ENCODE measurements around the gene MCTP1. TPM values are rescaled to one million over a fixed set of nuclear protein-coding genes. Genes with fewer than 3 reads are reported as not detected.

Gene MCTP1
- total and polyA plus RNA-seq, 10 of the 15 experiments (the other 5 are each of a cell fraction or from before 2014, with no cell fraction given), result 12.6 to 45.9 (median 18.8) TPM

- TF ChIP-seq CUX1 (IDR thresholded peaks at IDR 0.05; ENCODE audit: insufficient replicate concordance, low read depth, low read length), result no peak
- no peak for TF ChIP-seq MTA3 (IDR thresholded peaks at IDR 0.05; ENCODE audit: borderline replicate concordance, low read length)
- no peak for TF ChIP-seq POLR2AphosphoS2 (IDR thresholded peaks at IDR 0.05; ENCODE audit: low read depth, low read length)
- no peak for TF ChIP-seq CTCF (IDR thresholded peaks at IDR 0.05 in 2 of 3, conservative IDR thresholded peaks at IDR 0.05 in 1 of 3; ENCODE audit: control insufficient read depth in 2 of 3, extremely low read depth in 1 of 3, insufficient read depth in 1 of 3, low read depth in 3 of 3, low read length in 3 of 3)
- no peak for TF ChIP-seq RB1 (IDR thresholded peaks at IDR 0.05; ENCODE audit: borderline replicate concordance)
- TF ChIP-seq ZBTB33 (IDR thresholded peaks at IDR 0.05), result no peak
- no peak for TF ChIP-seq ZZZ3 (IDR thresholded peaks at IDR 0.05; ENCODE audit: control insufficient read depth, insufficient read length, low read depth)
- no peak for TF ChIP-seq SREBF2 (IDR thresholded peaks at IDR 0.05; ENCODE audit: low read length)
- no peak for TF ChIP-seq NFIC (IDR thresholded peaks at IDR 0.05; ENCODE audit: low read depth, low read length)
- TF ChIP-seq HSF1 (IDR thresholded peaks at IDR 0.05; ENCODE audit: low read depth, low read length), result no peak
- no peak for TF ChIP-seq WRNIP1 (IDR thresholded peaks at IDR 0.05; ENCODE audit: borderline replicate concordance, low read depth, low read length)
- no peak for TF ChIP-seq ZNF24 (IDR thresholded peaks at IDR 0.05)
- TF ChIP-seq TCF7 (IDR thresholded peaks at IDR 0.05; ENCODE audit: borderline replicate concordance), result no peak
- TF ChIP-seq E2F4 (IDR thresholded peaks at IDR 0.05; ENCODE audit: low read depth, low read length), result no peak
Observed at GRCh38 chr5:95083606-95084005, 201.3 kb downstream of the MCTP1 start (continued).

Data from GM12878 (cell line).